SK-N-SH treated with all-trans-retinoic acid at 6 μM for 48 hours (cell line): ENCODE data around the gene FGF18.

Experiments used
- ATAC-seq: fragments of 200-7000 bp; cut with Tn5 transposase; 3 replicates; pipeline ENCODE4 v1.9.1; 2020; ENCODE audit warnings: mild to moderate bottlenecking, moderate library complexity
- ARNTL ChIP-seq: fragments of 450-650 bp; formaldehyde crosslinking; IDR thresholded peaks from 2 replicates; pipeline ENCODE4 v1.5.0; 2020; ENCODE audit warnings: low read depth, mild to moderate bottlenecking, moderate library complexity, borderline replicate concordance
- CSDC2 ChIP-seq: fragments of 250-450 bp; sonication (Bioruptor Pico); IDR thresholded peaks from 2 replicates; pipeline ENCODE4 v1.5.0; 2020; ENCODE audit warnings: mild to moderate bottlenecking, moderate library complexity
- ISL1 ChIP-seq: fragments of 250-450 bp; sonication (Bioruptor Pico); IDR thresholded peaks from 2 replicates; pipeline ENCODE4 v2.1.2; 2022; ENCODE audit warnings: mild to moderate bottlenecking, moderate library complexity
- OSR1 ChIP-seq: fragments of 250-450 bp; sonication (Bioruptor Pico); IDR thresholded peaks from 2 replicates; pipeline ENCODE4 v1.8.0; 2022; ENCODE audit warnings: moderate library complexity, mild to moderate bottlenecking, inconsistent platforms
- POU6F1 ChIP-seq: fragments of 250-450 bp; sonication (Bioruptor Pico); IDR thresholded peaks from 2 replicates; pipeline ENCODE4 v1.8.0; 2021; ENCODE audit warnings: low read depth, mild to moderate bottlenecking, moderate library complexity, borderline replicate concordance
- PPARA ChIP-seq: fragments of 250-450 bp; sonication (Bioruptor Pico); IDR thresholded peaks from 2 replicates; pipeline ENCODE4 v1.5.0; 2020; ENCODE audit warnings: mild to moderate bottlenecking, borderline replicate concordance
- RARB ChIP-seq: fragments of 250-450 bp; sonication (Bioruptor Pico); IDR thresholded peaks from 2 replicates; pipeline ENCODE4 v1.8.0; 2021; ENCODE audit warnings: mild to moderate bottlenecking, moderate library complexity
- TCF4 ChIP-seq: fragments of 250-450 bp; sonication (Bioruptor Pico); IDR thresholded peaks from 2 replicates; pipeline ENCODE4 v1.8.0; 2021; ENCODE audit warnings: mild to moderate bottlenecking, moderate library complexity, borderline replicate concordance
- TOX ChIP-seq: fragments of 250-450 bp; sonication (Bioruptor Pico); IDR thresholded peaks from 2 replicates; pipeline ENCODE4 v1.8.0; 2021; ENCODE audit warnings: mild to moderate bottlenecking, moderate library complexity, borderline replicate concordance
- TSHZ2 ChIP-seq: fragments of 250-450 bp; sonication (Bioruptor Pico); IDR thresholded peaks from 2 replicates; pipeline ENCODE4 v1.5.0; 2020; ENCODE audit warnings: mild to moderate bottlenecking, moderate library complexity
- ZC3H10 ChIP-seq: fragments of 250-450 bp; sonication (Bioruptor Pico); IDR thresholded peaks from 2 replicates; pipeline ENCODE4 v1.5.1; 2021; ENCODE audit warnings: mild to moderate bottlenecking, moderate library complexity
- ZFP3 ChIP-seq: fragments of 250-450 bp; sonication (Bioruptor Pico); IDR thresholded peaks from 2 replicates; pipeline ENCODE4 v1.5.0; 2020; ENCODE audit warnings: mild to moderate bottlenecking, moderate library complexity
- ZFP30 ChIP-seq: fragments of 450-650 bp; formaldehyde crosslinking; IDR thresholded peaks from 2 replicates; pipeline ENCODE4 v1.5.0; 2022; ENCODE audit warnings: mild to moderate bottlenecking, moderate library complexity
- ZNF565 ChIP-seq: fragments of 450-650 bp; formaldehyde crosslinking; conservative IDR thresholded peaks from 2 replicates; pipeline ENCODE4 v1.5.0; 2020; ENCODE audit warnings: low read depth, mild to moderate bottlenecking, moderate library complexity
- ZNF70 ChIP-seq: fragments of 450-650 bp; formaldehyde crosslinking; IDR thresholded peaks from 2 replicates; pipeline ENCODE4 v1.5.0; 2020; ENCODE audit warnings: mild to moderate bottlenecking, moderate library complexity
- ZNF8 ChIP-seq: fragments of 450-650 bp; formaldehyde crosslinking; IDR thresholded peaks from 2 replicates; pipeline ENCODE4 v1.5.0; 2020; ENCODE audit warnings: mild to moderate bottlenecking, moderate library complexity
- TF ChIP-seq, protein P1 (sequence below): fragments of 250-450 bp; sonication (Bioruptor Pico); IDR thresholded peaks from 2 replicates; pipeline ENCODE4 v1.5.1; 2020; ENCODE audit warnings: low read depth, mild to moderate bottlenecking, moderate library complexity
- TF ChIP-seq, protein P2 (sequence below): fragments of 250-450 bp; sonication (Bioruptor Pico); IDR thresholded peaks from 2 replicates; pipeline ENCODE4 v1.5.1; 2021; ENCODE audit warnings: mild to moderate bottlenecking, moderate library complexity

Gene FGF18

DNA sequence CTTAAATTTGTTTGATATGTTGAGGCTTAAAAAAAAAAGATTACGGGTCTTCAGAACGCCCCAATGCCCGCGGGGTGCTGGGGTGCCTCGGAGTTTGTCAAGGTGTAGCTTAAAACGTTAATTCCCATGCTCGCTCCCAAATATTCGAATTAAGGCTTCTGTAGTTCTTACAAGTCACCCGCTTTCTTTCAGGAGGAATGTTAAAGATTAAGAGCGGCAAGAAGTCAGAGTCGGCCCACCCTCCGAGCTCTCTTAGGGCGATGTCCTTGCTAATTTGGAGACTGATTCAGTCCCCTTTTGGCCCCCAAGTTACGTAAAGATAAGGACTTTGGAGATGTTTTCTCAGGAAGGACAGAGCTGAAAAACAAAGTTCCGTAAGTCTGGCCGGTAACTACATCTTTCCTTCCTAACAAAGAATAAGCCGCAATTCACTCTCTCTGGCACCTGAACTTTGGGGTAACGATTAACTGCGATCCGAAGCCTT lies 32.5 kb upstream of the FGF18 start:
- TF ChIP-seq TSHZ2 (CRISPR knock-in tag) (no peak), ZNF70 (CRISPR knock-in tag) (no peak), TCF4 (CRISPR knock-in tag) (no peak), OSR1 (CRISPR knock-in tag) (no peak), ZNF8 (CRISPR knock-in tag) (no peak), ZFP3 (CRISPR knock-in tag) (no peak), ZC3H10 (no peak), ISL1 (CRISPR knock-in tag) (no peak), ZNF565 (no peak), CSDC2 (CRISPR knock-in tag) (no peak), RARB (CRISPR knock-in tag) (no peak), ZFP30 (CRISPR knock-in tag) (no peak), ARNTL (CRISPR knock-in tag) (no peak)
- TF ChIP-seq, protein P1, sequence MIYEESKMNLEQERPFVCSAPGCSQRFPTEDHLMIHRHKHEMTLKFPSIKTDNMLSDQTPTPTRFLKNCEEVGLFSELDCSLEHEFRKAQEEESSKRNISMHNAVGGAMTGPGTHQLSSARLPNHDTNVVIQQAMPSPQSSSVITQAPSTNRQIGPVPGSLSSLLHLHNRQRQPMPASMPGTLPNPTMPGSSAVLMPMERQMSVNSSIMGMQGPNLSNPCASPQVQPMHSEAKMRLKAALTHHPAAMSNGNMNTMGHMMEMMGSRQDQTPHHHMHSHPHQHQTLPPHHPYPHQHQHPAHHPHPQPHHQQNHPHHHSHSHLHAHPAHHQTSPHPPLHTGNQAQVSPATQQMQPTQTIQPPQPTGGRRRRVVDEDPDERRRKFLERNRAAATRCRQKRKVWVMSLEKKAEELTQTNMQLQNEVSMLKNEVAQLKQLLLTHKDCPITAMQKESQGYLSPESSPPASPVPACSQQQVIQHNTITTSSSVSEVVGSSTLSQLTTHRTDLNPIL (CRISPR knock-in tag): no peak
- ATAC-seq: peak; percentile 4; the same call in 2 of the 3 replicates

DNA sequence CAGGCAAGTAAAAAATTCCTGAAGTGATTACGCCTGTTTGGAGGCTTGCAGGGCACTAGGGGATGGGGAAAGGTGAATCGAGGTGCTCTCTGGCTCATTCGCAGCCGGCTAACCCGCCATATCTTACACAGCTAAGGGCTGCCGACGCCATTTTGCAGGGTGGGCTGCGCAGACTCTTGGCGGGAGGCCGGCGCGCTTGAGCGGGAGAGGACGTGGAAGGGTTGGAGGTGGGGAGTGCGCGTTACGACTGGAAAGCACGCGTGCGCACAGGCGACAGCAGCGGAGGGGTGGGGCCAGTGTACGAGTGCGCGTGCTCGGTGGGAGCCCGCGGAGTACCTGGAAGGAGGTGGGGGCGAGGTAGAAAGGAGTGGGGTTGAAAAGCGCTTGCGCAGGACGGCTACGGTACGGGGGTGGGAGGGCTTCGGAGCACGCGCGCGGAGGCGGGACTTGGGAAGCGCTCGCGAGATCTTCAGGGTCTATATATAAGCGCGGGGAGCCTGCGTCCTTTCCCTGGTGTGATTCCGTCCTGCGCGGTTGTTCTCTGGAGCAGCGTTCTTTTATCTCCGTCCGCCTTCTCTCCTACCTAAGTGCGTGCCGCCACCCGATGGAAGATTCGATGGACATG lies 32.0 kb upstream of the FGF18 start, which contains the start of gene NPM1:
Gene NPM1, plus strand, starts transcription at position 505 of the 625 bp plus-strand sequence. Its CDS starts 100 bp downstream, at position 605.
- TF ChIP-seq TOX (CRISPR knock-in tag) (no peak), PPARA (no peak)
- peak; percentile 91 for ATAC-seq

DNA sequence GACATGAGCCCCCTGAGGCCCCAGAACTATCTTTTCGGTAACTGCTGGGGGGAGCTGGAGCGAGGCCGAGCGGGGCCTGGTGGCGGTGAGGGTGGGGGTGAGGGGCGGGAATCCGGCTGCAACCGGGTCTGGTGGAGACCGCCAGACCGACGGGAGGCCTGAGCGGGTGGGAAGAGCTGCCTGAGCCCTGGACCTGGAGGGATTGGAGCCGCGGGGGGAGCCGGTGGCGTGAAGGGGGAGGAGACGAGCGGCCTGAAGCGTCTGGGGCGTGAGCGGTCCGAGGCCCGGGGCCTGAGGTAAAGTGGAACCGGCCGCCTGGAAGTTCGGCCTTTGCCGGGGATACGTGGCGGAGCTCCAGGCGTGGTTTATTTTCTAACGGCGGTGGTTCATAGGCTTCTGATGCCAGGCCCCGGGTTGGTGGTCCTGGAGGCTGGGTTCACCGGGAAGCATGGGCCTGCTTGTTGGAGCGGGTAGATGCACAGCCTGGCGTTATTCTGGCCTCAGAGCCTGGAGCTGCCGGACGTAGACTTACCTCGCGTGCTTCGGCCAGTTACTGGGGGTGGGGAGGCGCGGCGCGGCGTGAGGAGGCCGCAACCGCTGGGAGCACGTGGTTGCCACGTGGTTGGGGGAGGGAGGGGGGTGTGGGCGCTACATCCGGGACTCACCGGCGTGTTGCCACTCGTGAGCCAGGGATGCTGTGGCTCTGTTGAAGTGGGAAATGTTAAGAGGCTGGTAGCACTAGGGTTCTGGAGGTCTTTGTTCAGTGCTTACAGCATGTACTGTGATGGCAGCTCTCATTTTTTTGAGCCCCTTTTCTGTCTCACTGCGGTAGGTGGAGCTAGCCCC lies 31.3 kb upstream of the FGF18 start:
- TF ChIP-seq, protein P2, sequence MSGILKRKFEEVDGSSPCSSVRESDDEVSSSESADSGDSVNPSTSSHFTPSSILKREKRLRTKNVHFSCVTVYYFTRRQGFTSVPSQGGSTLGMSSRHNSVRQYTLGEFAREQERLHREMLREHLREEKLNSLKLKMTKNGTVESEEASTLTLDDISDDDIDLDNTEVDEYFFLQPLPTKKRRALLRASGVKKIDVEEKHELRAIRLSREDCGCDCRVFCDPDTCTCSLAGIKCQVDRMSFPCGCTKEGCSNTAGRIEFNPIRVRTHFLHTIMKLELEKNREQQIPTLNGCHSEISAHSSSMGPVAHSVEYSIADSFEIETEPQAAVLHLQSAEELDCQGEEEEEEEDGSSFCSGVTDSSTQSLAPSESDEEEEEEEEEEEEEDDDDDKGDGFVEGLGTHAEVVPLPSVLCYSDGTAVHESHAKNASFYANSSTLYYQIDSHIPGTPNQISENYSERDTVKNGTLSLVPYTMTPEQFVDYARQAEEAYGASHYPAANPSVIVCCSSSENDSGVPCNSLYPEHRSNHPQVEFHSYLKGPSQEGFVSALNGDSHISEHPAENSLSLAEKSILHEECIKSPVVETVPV: peak; percentile 68; the same call in 1 of the 2 replicates
- no peak for TF ChIP-seq TSHZ2 (CRISPR knock-in tag)
- peak; percentile 57 for ATAC-seq

GRCh38 chr5:171388816-171389168 lies 30.7 kb upstream of the FGF18 start:
- no peak for ATAC-seq
- TF ChIP-seq ZNF70 (CRISPR knock-in tag): no peak
- TF ChIP-seq TCF4 (CRISPR knock-in tag): no peak
- TF ChIP-seq TOX (CRISPR knock-in tag): no peak
- no peak for TF ChIP-seq CSDC2 (CRISPR knock-in tag)
- no peak for TF ChIP-seq ZFP3 (CRISPR knock-in tag)
- TF ChIP-seq POU6F1 (CRISPR knock-in tag): no peak
